Measurements from ENCODE around the gene ILKAP.
A peak's percentile ranks its signal among the peaks of the same experiment; 100 is the strongest.

Gene ILKAP

DNA sequence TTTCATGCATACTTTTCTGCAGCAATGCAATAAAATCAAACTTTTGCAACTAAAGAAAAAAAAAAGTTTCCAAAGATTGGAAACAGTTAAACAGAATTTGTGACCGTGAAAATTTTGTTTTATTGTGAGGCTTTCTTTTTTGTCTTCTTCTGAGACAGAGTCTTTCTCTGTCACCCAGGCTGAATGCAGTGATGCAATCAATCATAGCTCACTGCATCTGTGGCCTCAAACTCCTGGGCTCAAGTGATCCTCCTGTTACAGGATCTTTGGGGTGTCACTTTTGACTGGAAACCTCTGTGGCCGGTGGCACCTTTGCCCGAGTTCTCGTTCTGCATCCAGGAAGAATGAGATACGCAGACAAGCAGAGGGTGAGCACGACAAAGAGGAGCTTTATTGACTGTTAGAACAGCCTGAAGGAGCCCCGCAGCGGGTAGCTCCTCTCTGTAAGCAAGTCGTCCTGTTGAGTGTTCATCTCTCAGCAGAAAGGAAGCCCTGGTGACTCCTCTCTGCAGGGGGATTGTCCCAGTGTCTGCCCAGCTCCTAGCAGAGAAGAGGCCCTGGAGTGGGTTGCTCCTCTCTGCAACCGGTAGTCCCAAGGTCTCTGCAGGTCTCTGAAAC is 16.9 kb upstream of the ILKAP start:
- no peak for DNase-seq (ENCODE audit: extremely low read depth, low read depth)
- H3K4me3 ChIP-seq (replicated peaks; ENCODE audit: low read depth, low read length) = no peak overlapping the region
- TF ChIP-seq, protein P1, sequence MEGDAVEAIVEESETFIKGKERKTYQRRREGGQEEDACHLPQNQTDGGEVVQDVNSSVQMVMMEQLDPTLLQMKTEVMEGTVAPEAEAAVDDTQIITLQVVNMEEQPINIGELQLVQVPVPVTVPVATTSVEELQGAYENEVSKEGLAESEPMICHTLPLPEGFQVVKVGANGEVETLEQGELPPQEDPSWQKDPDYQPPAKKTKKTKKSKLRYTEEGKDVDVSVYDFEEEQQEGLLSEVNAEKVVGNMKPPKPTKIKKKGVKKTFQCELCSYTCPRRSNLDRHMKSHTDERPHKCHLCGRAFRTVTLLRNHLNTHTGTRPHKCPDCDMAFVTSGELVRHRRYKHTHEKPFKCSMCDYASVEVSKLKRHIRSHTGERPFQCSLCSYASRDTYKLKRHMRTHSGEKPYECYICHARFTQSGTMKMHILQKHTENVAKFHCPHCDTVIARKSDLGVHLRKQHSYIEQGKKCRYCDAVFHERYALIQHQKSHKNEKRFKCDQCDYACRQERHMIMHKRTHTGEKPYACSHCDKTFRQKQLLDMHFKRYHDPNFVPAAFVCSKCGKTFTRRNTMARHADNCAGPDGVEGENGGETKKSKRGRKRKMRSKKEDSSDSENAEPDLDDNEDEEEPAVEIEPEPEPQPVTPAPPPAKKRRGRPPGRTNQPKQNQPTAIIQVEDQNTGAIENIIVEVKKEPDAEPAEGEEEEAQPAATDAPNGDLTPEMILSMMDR (IDR thresholded peaks at IDR 0.05; ENCODE audit: low read depth, low read length, missing control alignments) = no peak

DNA sequence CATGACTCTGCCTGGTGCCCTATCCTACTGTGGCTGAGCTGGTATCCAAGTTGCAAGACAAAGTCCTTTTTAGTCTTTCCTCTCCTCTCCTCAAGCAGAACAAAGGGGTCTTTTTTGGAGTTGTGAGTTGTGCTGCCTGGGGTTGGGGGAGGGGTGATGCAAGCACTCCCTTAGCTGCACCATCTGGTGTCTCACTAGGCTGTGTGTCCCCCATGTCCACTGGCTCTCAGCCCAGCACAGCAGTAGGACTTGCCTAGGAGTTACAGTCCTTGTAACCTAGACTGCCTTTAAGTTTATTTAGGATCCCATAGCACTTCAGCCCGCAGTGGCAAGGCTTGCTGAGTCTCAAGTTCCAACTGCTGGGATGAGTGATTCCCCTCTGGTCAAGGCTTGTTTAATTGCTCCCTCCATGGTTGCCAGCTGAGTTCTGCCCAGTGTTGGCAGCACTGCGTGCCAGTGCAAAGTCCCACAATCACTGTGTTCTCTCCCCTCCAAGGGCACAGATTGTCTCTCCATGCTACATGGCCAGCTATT is 13.2 kb upstream of the ILKAP start:
- no peak for DNase-seq (ENCODE audit: extremely low read depth, low read depth)
- no peak overlapping the region for H3K4me3 ChIP-seq (replicated peaks; ENCODE audit: low read depth, low read length)

DNA sequence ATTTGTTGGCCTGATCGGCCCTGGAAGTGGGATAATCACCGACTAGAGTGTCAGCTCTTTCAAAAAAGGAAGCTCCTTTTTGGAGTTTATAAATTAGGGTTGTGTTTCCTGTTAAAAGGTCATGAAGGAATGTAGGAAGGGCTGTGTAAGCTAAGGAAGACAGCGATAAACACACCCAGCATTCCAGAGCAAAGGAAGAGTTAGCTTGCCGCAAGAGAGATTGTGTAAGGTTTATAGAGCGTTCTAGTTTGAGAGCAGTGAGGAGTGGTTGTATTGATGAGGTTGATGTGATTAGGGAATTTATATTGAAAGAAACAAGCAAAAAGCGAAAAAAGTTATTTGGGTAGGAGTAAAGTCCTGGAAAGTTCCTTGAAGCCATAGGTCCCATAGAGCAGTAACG is 3.5 kb upstream of the ILKAP start:
- no peak for DNase-seq (ENCODE audit: extremely low read depth, low read depth)
- TF ChIP-seq, protein P1 (IDR thresholded peaks at IDR 0.05; ENCODE audit: low read depth, low read length, missing control alignments) = no peak
- no peak overlapping the region for H3K4me3 ChIP-seq (replicated peaks; ENCODE audit: low read depth, low read length)

More for the DNA sequence above, 13.2 kb upstream of the ILKAP start:
- TF ChIP-seq, protein P1 (IDR thresholded peaks at IDR 0.05; ENCODE audit: low read depth, low read length, missing control alignments) = no peak

DNA sequence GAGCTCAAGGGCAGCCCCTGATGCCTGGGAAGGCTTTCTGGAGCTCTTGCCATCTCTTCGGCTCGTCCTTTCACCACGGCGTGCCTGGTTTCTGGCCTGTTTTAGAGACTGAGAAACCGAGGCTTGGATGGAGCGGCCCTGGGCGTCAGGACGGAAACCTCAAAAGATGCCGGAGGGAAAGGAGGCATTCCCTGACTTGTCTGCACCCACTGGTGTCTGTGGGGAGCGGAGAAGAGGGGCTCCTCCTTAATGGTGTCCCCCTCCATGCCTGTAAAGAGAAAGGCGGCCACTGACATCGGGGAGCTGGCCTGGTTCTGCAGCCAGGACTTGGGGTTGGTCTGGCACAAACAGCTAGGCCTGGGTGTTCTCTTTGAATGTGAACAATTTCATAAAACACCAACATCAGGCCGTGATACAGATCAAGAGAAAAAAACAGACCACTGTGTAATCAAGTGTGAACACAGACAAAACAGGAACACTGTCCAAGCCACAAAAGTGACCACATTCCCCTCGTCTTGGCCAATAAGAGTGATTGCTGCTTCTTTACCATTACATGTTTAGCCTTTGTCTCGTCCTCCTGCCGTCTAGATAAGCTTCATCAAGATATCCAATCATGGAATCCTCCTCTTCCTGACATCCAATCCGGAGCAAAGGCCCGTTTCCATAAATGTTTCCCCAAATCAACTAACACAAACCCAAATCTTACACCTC is 633 bp upstream of the ILKAP start:
- peak overlapping the region; percentile 32 for H3K4me3 ChIP-seq (replicated peaks; ENCODE audit: low read depth, low read length)
- TF ChIP-seq, protein P1 (IDR thresholded peaks at IDR 0.05; ENCODE audit: low read depth, low read length, missing control alignments) = no peak
- no peak for DNase-seq (ENCODE audit: extremely low read depth, low read depth)

- no peak for DNase-seq (ENCODE audit: extremely low read depth, low read depth)
- TF ChIP-seq, protein P1 (IDR thresholded peaks at IDR 0.05; ENCODE audit: low read depth, low read length, missing control alignments) = no peak
Observed at GRCh38 chr2:238202326-238203093, 985 bp downstream of the ILKAP start.

DNA sequence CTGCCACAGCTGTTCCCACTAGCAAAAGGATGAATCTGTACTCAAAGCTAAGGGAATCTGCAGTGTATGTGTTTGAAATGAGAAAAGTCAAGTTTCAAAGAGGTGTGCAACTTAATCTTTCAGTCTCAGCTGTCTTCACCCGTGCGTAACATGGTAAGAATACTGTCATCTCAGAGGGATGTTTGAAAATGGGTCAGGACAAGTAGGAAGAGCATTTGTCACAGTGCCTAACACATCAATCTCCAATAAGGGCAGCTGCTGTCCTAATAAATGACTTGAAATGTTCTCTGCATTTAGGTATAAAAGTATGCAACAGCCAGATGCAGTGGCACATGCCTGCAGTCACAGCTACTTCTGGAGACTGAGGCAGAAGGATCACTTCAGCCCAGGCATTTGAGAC is 13.1 kb downstream of the ILKAP start:
- DNase-seq (ENCODE audit: extremely low read depth, low read depth) = no peak
- no peak overlapping the region for H3K4me3 ChIP-seq (replicated peaks; ENCODE audit: low read depth, low read length)
- TF ChIP-seq, protein P1 (IDR thresholded peaks at IDR 0.05; ENCODE audit: low read depth, low read length, missing control alignments) = no peak

More at GRCh38 chr2:238202326-238203093, 985 bp downstream of the ILKAP start:
- H3K4me3 ChIP-seq (replicated peaks; ENCODE audit: low read depth, low read length) = peak overlapping the region; percentile 79

Measured in HFF-Myc (cell line).